ENCODE data around the gene TDRD10.

The TDRD10 gene

DNA sequence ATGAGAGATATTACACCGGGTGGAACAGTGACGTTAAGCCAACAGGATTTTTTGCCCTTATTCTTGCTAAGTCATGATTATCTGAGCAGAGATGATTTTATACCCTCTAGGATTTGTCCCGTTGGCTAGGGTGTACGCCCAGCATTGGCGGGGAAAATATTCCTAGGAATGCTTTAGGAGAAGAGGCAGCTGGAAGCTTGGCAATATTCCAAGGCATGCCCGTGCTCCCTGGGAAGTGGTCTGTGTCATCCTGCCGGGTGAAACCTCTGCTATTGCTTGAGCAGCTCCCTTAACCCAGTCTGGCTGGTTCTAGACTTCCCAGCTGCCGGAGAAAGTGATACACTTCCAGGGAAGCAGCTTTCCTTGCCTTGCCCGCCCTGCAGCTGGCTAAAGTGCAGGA, 81.8 kb downstream of the TDRD10 start:
- DNase-seq = no peak

DNA sequence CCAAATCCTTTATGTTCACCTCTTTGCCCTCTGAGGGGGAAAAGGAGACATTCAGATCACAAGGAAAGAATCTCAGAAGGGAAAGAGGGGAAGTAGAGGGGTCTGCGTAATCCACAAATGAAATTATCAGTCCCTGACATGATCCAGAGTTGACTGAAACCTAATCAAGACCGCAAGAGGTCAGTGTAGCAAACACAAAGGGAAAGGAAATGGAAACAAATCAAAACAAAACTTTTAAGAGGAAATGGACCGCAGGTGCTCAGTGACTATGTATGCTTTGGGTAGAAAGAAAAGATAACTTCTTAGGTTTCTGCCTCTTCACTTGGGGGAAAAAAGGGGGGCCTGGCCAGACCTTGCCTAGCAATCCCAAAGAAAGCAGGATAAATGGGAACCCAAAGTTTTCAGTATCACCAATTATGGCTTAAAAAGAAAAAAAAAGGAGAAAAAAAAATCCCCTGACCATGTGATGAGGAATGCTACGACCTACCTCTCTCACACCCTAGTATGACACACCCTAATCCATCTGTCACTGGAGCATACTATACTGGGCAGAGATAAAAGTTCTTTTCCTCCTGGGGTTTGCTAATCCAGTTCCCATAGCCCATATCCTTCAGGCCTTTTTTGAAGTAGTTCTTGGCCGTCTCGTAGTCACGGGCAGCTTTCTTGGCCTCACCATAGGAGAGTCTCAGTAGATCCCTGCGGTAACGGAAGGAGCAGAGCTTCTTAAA, 82.4 kb downstream of the TDRD10 start:
- DNase-seq = no peak

DNA sequence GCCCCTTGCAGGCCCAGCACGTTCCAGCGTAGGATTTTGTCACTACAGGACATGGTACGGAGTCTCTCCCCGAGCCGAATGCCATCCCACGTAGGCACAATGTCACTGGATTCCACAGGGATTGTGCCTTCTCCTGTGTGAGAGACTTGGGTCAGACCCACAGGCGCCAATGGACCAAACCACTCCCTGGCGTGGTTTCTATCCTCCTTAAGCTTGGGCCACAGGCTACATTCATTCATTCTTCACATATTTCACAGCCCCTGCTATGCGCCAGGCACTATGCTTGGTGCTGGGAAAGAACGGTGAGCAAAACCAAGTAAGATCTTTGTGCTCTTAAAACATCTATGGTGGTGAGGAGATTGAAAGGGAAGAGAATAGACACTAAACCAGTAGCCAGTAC, 84.2 kb downstream of the TDRD10 start:
- DNase-seq = no peak

DNA sequence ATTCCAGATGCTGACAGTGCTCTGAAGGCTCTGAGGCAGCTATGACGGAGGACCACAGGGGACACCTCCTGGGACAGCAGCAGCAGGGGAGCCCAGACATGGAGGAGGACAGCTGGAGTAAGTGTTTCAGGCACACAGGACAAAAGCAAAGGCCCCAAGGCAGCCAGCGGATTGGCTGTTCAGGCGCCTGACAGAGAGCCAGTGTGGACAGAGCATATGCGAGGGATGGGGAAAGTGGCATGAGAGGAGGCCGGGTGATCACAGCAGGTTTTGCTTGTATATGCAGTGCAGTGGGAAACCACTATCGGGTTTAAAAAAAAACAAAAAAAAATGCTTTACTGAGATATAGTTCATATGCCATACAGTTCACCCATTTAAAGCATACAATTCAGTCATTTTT, 84.6 kb downstream of the TDRD10 start:
- no peak for DNase-seq

DNA sequence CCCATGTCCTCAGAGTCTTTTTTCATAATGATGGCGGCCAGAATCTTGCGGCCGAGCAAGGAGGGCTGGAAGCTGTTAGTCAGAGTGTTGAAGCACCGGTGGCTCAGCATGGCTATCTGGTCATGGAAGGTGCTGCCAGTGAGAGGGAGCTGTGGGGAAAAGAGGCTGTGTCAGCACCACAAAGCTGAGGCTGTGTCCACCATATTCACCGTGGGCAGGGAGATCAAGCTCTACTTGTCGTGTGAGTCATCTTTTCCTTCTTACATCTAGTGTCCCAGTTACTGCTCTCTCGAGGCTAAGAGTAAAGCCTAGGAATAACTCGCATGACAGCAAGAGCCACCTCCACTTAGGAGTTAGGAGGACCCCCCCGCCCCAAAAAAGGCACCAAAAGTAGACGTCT, 87.8 kb downstream of the TDRD10 start:
- DNase-seq = no peak

DNA sequence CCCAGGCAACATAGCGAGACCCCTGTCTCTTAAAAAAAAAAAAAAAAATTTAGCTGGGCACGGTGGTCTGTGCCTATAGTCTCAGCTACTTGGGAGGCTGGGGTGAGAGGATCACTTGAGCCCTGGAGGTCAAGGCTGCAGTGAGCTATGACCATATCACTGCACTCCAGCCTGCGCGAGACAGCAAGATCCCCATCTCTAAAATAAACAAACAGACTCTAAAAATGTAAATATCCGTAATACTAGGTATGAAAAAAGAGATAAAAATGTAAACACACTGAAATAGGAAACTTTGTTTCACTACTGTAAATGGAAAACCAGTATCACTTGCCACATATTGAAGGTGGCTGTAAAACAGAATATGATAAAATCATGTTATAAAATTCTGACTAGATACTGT, 88.7 kb downstream of the TDRD10 start:
- DNase-seq = no peak

DNA sequence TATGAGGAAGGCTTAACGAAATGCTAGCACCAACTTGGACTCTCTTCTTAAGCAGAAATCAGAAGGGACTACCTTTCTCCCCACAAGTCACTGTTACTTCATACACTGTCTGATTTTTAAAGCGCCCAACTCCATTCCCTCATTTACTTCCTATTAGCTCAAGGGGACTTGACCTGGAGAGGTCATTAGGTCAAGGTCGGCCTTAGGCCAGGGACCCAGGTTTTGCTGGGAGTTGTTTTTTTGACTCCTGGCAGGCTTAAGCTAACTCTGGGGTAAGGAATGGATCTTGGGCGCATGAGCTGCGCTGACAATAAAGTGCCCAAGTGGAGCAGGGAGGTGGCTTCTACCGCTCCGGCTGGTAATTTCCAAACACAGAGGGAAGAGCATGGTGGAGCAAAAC, 89.2 kb downstream of the TDRD10 start:
- DNase-seq = no peak

DNA sequence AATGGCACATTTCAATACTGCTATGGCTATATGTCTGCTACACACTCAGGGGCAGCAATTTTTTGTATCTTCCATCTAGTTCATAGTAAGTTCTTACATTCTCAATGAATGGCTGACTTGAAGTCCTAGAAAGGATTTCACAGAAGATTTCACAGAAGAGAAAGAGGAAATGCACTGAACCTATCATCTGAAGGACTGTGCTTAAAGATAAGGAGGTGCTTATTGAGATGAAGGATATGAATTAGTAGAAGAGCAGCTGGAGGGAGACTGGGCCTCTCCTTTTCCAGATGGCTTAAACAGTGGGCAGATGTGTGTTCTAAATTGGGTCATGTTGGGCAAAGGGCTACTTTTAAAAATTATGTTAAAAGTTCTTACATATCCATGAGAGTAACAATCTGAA, 91.4 kb downstream of the TDRD10 start:
- no peak for DNase-seq

DNA sequence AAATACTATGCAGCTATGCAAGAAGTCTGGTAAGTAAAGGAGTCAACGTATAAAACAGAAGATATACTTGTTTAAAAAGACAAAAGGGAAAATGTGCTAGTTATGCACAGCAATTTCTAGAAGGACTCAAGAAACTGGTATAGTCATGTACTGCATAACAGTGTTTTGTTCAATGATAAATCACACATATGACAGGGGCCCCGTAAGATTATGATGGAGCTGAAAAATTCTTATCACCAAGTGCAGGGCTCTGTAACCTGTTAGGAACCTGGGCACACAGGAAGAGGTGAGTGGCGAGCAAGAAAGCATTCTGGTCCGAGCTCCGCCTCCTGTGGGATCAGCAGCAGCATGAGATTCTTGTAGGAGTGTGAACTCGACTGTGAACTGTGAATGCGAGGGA, 92.8 kb downstream of the TDRD10 start:
- DNase-seq = no peak

DNA sequence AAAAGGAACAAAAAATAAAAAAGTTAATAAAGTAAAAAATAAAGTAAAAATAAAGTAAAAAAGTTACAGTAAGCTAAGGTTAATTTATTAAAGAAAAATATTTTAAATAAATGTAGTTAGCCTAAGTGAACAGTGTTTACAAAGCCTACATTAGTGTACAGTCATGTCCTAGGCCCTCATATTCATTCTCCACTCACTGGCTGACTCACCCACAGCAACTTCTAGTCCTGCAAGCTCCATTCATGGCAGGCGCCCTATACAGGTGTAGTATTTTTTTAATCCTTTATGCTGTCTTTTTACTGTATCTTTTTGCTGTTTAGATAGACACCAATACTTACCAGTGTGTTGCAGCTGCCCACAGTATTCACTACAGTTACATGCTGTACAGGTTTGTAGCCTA, 93.6 kb downstream of the TDRD10 start:
- DNase-seq = no peak
